Osteoblast (primary cell): ENCODE data around the gene ZNF394. TPM values are rescaled to one million over a fixed set of nuclear protein-coding genes. Genes with fewer than 3 reads are reported as not detected.

ENCODE experiments used
- DNase-seq: peaks from one replicate; pipeline ENCODE4 v3.0.0; 2011; ENCODE audit warnings: low spot score, mixed read lengths; ENCODE audit not compliant: insufficient read length; ENCODE audit errors: missing footprints
- H2AFZ ChIP-seq: 2 replicates; pipeline ENCODE4 v1.6.0; 2011; ENCODE audit warnings: mild to moderate bottlenecking, low read length
- H3K27ac ChIP-seq: 2 replicates; pipeline ENCODE4 v1.5.1; 2011; ENCODE audit warnings: mild to moderate bottlenecking, low read depth, low read length, moderate library complexity
- H3K27me3 ChIP-seq: 2 replicates; pipeline ENCODE4 v1.6.0; 2012; ENCODE audit warnings: mild to moderate bottlenecking, control low read depth, inconsistent platforms, low read length, moderate library complexity; ENCODE audit not compliant: insufficient read depth
- H3K36me3 ChIP-seq: 2 replicates; pipeline ENCODE4 v1.5.1; 2011; ENCODE audit warnings: mild to moderate bottlenecking, low read length, control low read depth, moderate library complexity; ENCODE audit not compliant: insufficient read depth
- H3K4me1 ChIP-seq: 2 replicates; pipeline ENCODE4 v1.5.1; 2011; ENCODE audit warnings: mild to moderate bottlenecking, low read length, control low read depth, moderate library complexity; ENCODE audit not compliant: insufficient read depth
- H3K4me2 ChIP-seq: 2 replicates; pipeline ENCODE4 v1.6.0; 2011; ENCODE audit warnings: mild to moderate bottlenecking, low read length; ENCODE audit not compliant: insufficient read depth
- H3K4me3 ChIP-seq: fragments of 200-600 bp; sonication (generic); 3 replicates; pipeline ENCODE4 v1.5.1; 2012; ENCODE audit warnings: mild to moderate bottlenecking, low read length, inconsistent platforms; ENCODE audit not compliant: insufficient read depth
- H3K79me2 ChIP-seq: 2 replicates; pipeline ENCODE4 v1.6.0; 2012; ENCODE audit warnings: mild to moderate bottlenecking, low read length, control low read depth, inconsistent platforms; ENCODE audit not compliant: insufficient read depth
- H3K9me3 ChIP-seq: 2 replicates; pipeline ENCODE4 v1.5.1; 2011; ENCODE audit warnings: low read depth, low read length, control low read depth
- H4K20me1 ChIP-seq: 2 replicates; pipeline ENCODE4 v1.6.0; 2012; ENCODE audit warnings: mild to moderate bottlenecking, low read length, control low read depth; ENCODE audit not compliant: insufficient read depth
- CTCF ChIP-seq: IDR thresholded peaks from 2 replicates; pipeline ENCODE4 v1.5.1; 2011; ENCODE audit warnings: mild to moderate bottlenecking, low read depth, low read length, moderate library complexity; ENCODE audit errors: extremely low read depth
- total RNA-seq: library from RNA; depleted of rRNA; stranded (reverse); fragments of >200 nt; gene quantifications from 2 replicates; pipeline ENCODE4 v1.2.3, GENCODE V29; 2012

The ZNF394 gene
- total RNA-seq, 1 donor, result 34.7 TPM

GRCh38 chr7:99493823-99494222 is 6.3 kb downstream of the ZNF394 start:
- Histone ChIP-seq H4K20me1 (peaks cover 13% of the 10 kb centered on the region), H2AFZ (no peak overlapping the region), H3K79me2 (peaks cover 44% of the 10 kb centered on the region), H3K27ac (no peak overlapping the region), H3K4me3 (no peak overlapping the region), H3K4me2 (no peak overlapping the region), H3K4me1 (peaks cover 10% of the 10 kb centered on the region), H3K9me3 (peaks cover 12% of the 10 kb centered on the region), H3K27me3 (no peaks in the 10 kb centered on the region), H3K36me3 (peaks cover 39% of the 10 kb centered on the region)
- DNase-seq, result peak; percentile 1
- TF ChIP-seq CTCF, result no peak

- no peak for DNase-seq
- H3K4me1 ChIP-seq, result no peaks in the 10 kb centered on the region
- H3K9me3 ChIP-seq, result peaks cover 12% of the 10 kb centered on the region
- H3K79me2 ChIP-seq, result peaks cover 18% of the 10 kb centered on the region
- H3K36me3 ChIP-seq, result peaks cover 34% of the 10 kb centered on the region
- no peak overlapping the region for H3K4me2 ChIP-seq
- H3K27me3 ChIP-seq, result no peaks in the 10 kb centered on the region
- no peak overlapping the region for H2AFZ ChIP-seq
- no peak overlapping the region for H3K4me3 ChIP-seq
- TF ChIP-seq CTCF, result no peak
- H3K27ac ChIP-seq, result no peak overlapping the region
- H4K20me1 ChIP-seq, result peaks cover 3% of the 10 kb centered on the region
These were observed 9.2 kb downstream of the ZNF394 start for GRCh38 chr7:99490878-99491277.

GRCh38 chr7:99489235-99489634 is 10.8 kb downstream of the ZNF394 start:
- Histone ChIP-seq H3K4me1 (no peaks in the 10 kb centered on the region), H3K9me3 (peaks cover 9% of the 10 kb centered on the region), H4K20me1 (peaks cover 3% of the 10 kb centered on the region), H3K27me3 (no peaks in the 10 kb centered on the region), H3K4me2 (no peak overlapping the region), H3K27ac (no peak overlapping the region), H2AFZ (no peak overlapping the region), H3K4me3 (no peak overlapping the region), H3K36me3 (peaks cover 30% of the 10 kb centered on the region), H3K79me2 (peaks cover 10% of the 10 kb centered on the region)
- DNase-seq, result peak; percentile 25
- no peak for TF ChIP-seq CTCF

GRCh38 chr7:99485094-99485493 is 15.0 kb downstream of the ZNF394 start:
- Histone ChIP-seq H2AFZ (no peak overlapping the region), H3K79me2 (peaks cover 3% of the 10 kb centered on the region), H3K4me3 (no peak overlapping the region), H3K27me3 (no peaks in the 10 kb centered on the region), H4K20me1 (peaks cover 3% of the 10 kb centered on the region), H3K4me1 (no peaks in the 10 kb centered on the region), H3K9me3 (no peaks in the 10 kb centered on the region), H3K36me3 (peaks cover 38% of the 10 kb centered on the region), H3K4me2 (no peak overlapping the region), H3K27ac (no peak overlapping the region)
- no peak for TF ChIP-seq CTCF
- DNase-seq, result no peak
